ENCODE measurements around the gene TRAF3. TPM values are rescaled to one million over a fixed set of nuclear protein-coding genes. Genes with fewer than 3 reads are reported as not detected.
A peak's percentile ranks its signal among the peaks of the same experiment; 100 is the strongest.

TRAF3 gene
- total RNA-seq, 1 experiment from 2014 or later = 11.2 TPM

- no peak for ATAC-seq
- Mint-ChIP-seq H3K4me1 (peaks cover 23% of the 10 kb centered on the region), H3K27ac (peak overlapping the region; percentile 68; the same call in 1 of the 2 replicates), H3K9me3 (no peaks in the 10 kb centered on the region), H3K36me3 (no peaks in the 10 kb centered on the region), H3K27me3 (ENCODE audit: low read depth) (no peaks in the 10 kb centered on the region), H3K4me3 (no peak overlapping the region)
- ChIA-PET CTCF (interaction anchor here (0.7 to 1.4 kb wide), 2 partner anchors 43 to 110 kb away, joined by 3 read pairs; no protein-coding TSS in a partner anchor), POLR2A (interaction anchor here (0.8 kb wide), 1 partner anchor 28 kb away, joined by 3 read pairs; no protein-coding TSS in a partner anchor)
- no peak for DNase-seq (ENCODE audit: low spot score)
- TF ChIP-seq KAT7 (CRISPR knock-in tag; IDR thresholded peaks at IDR 0.05; ENCODE audit: borderline replicate concordance) = no peak
- no peak for TF ChIP-seq ZNF138 (CRISPR knock-in tag; conservative IDR thresholded peaks at IDR 0.05)
- no peak for TF ChIP-seq IRF1 (CRISPR knock-in tag; IDR thresholded peaks at IDR 0.05)
- no peak for TF ChIP-seq JAZF1 (CRISPR knock-in tag; IDR thresholded peaks at IDR 0.05)
- TF ChIP-seq GABPB1 (CRISPR knock-in tag; IDR thresholded peaks at IDR 0.05) = no peak
- TF ChIP-seq SMAD3 (CRISPR knock-in tag; IDR thresholded peaks at IDR 0.05; ENCODE audit: borderline replicate concordance) = no peak
- no peak for TF ChIP-seq NR1H2 (CRISPR knock-in tag; IDR thresholded peaks at IDR 0.05)
- no peak for TF ChIP-seq IRF2 (CRISPR knock-in tag; IDR thresholded peaks at IDR 0.05; ENCODE audit: borderline replicate concordance, low read depth)
- no peak for TF ChIP-seq GRHL2 (CRISPR knock-in tag; IDR thresholded peaks at IDR 0.05; ENCODE audit: insufficient replicate concordance, severe bottlenecking)
- no peak for TF ChIP-seq E2F5 (CRISPR knock-in tag; IDR thresholded peaks at IDR 0.05)
- TF ChIP-seq FOXK1 (CRISPR knock-in tag; IDR thresholded peaks at IDR 0.05) = no peak
- TF ChIP-seq NR2C2 (CRISPR knock-in tag; IDR thresholded peaks at IDR 0.05) = no peak
- TF ChIP-seq TCF7 (CRISPR knock-in tag; IDR thresholded peaks at IDR 0.05; ENCODE audit: low read depth) = no peak
- TF ChIP-seq USF2 (CRISPR knock-in tag; IDR thresholded peaks at IDR 0.05) = no peak
- no peak for TF ChIP-seq PRDM15 (CRISPR knock-in tag; IDR thresholded peaks at IDR 0.05)
- TF ChIP-seq ZNF281 (CRISPR knock-in tag; IDR thresholded peaks at IDR 0.05) = no peak
- TF ChIP-seq RELA (CRISPR knock-in tag; IDR thresholded peaks at IDR 0.05; ENCODE audit: borderline replicate concordance) = no peak
- no peak for TF ChIP-seq ZNF671 (CRISPR knock-in tag; IDR thresholded peaks at IDR 0.05)
- TF ChIP-seq ELF4 (CRISPR knock-in tag; IDR thresholded peaks at IDR 0.05; ENCODE audit: low read depth) = no peak
Observed at GRCh38 chr14:102802834-102803523, 25.7 kb downstream of the TRAF3 start.

All from WTC11 (cell line).